ENCODE measurements around the gene SIGLEC8. TPM values are rescaled to one million over a fixed set of nuclear protein-coding genes. Genes with fewer than 3 reads are reported as not detected.

The SIGLEC8 gene
- 1 to 10 TPM in 1 of 4 donors, under 1 TPM in 1, not detected in 2; 0.27 to 1.3 TPM for total RNA-seq

- no peak for DNase-seq
- Histone ChIP-seq H3K9me3 (no peaks in the 10 kb centered on the region), H3K4me1 (no peaks in the 10 kb centered on the region), H3K27me3 (peaks cover 23% of the 10 kb centered on the region), H3K27ac (peak within 1 kb of the TSS in 2 of 4 donors; percentile 29 to 30), H3K36me3 (no peaks in the 10 kb centered on the region), H3K4me3 (no peak within 1 kb of the TSS)
- in situ Hi-C loops (cut with MboI; ENCODE audit: low pct_ligation_motif_present in 1 of 4, low pct_unique_long_range_greater_than_20kb in 1 of 4, low sequenced_read_pairs in 3 of 4): loop anchor here in 2 of 4 donors (25.0 kb wide), 2 partner anchors 204 to 329 kb away; partner anchors contain the start of gene FPR3 (in 1 of the 2)
- intact Hi-C loops (cut with DNase I; ENCODE audit: low total_unique reads): no loop called here
- 30 to 57% methylated on average over 2 to 10 of the region's 10 CpGs for WGBS, 2 donors (ENCODE audit: low coverage in 1 of 2)
- no peak for TF ChIP-seq POLR2A (IDR thresholded peaks at IDR 0.05)
- TF ChIP-seq CTCF (IDR thresholded peaks at IDR 0.05): no peak
- TF ChIP-seq EP300 (IDR thresholded peaks at IDR 0.05; ENCODE audit: low read depth): no peak
- TF ChIP-seq POLR2AphosphoS5 (IDR thresholded peaks at IDR 0.05): no peak
Measured at GRCh38 chr19:51458051-51458645, at the start of gene SIGLEC8. Gene SIGLEC8, minus strand, starts transcription at chr19:51458454. Its CDS starts 67 bp downstream, at chr19:51458387.

- intact Hi-C loops (cut with DNase I; ENCODE audit: low total_unique reads): no loop called here
- TF ChIP-seq EP300 (IDR thresholded peaks at IDR 0.05; ENCODE audit: low read depth): no peak
- TF ChIP-seq POLR2AphosphoS5 (IDR thresholded peaks at IDR 0.05): no peak
- no peak for TF ChIP-seq POLR2A (IDR thresholded peaks at IDR 0.05)
- no peak for TF ChIP-seq CTCF (IDR thresholded peaks at IDR 0.05)
- DNase-seq: no peak
- H3K4me3 ChIP-seq: no peak overlapping the region
- WGBS, 2 donors (ENCODE audit: low coverage in 1 of 2): 63 to 74% methylated on average over 6 of the region's 6 CpGs
- no peak overlapping the region for H3K27ac ChIP-seq
- no peaks in the 10 kb centered on the region for H3K36me3 ChIP-seq
- no peaks in the 10 kb centered on the region for H3K4me1 ChIP-seq
- H3K9me3 ChIP-seq: no peaks in the 10 kb centered on the region
- H3K27me3 ChIP-seq: no peaks in the 10 kb centered on the region
- in situ Hi-C loops (cut with MboI; ENCODE audit: low pct_ligation_motif_present in 1 of 4, low pct_unique_long_range_greater_than_20kb in 1 of 4, low sequenced_read_pairs in 3 of 4): no loop called here
Measured at GRCh38 chr19:51507640-51508058, 49.4 kb upstream of the SIGLEC8 start.

GRCh38 chr19:51507192-51507591, 48.9 kb upstream of the SIGLEC8 start:
- 33 to 52% methylated on average over 2 to 3 of the region's 3 CpGs for WGBS, 2 donors (ENCODE audit: low coverage in 1 of 2)
- Histone ChIP-seq H3K27ac (no peak overlapping the region), H3K9me3 (no peaks in the 10 kb centered on the region), H3K4me3 (no peak overlapping the region), H3K4me1 (no peaks in the 10 kb centered on the region), H3K27me3 (no peaks in the 10 kb centered on the region), H3K36me3 (no peaks in the 10 kb centered on the region)
- TF ChIP-seq CTCF (IDR thresholded peaks at IDR 0.05) (no peak), POLR2A (IDR thresholded peaks at IDR 0.05) (no peak), EP300 (IDR thresholded peaks at IDR 0.05; ENCODE audit: low read depth) (no peak), POLR2AphosphoS5 (IDR thresholded peaks at IDR 0.05) (no peak)
- no peak for DNase-seq
- intact Hi-C loops (cut with DNase I; ENCODE audit: low total_unique reads) (no loop called here), in situ Hi-C loops (cut with MboI; ENCODE audit: low pct_ligation_motif_present in 1 of 4, low pct_unique_long_range_greater_than_20kb in 1 of 4, low sequenced_read_pairs in 3 of 4) (no loop called here)

- H3K27ac ChIP-seq: no peak overlapping the region
- WGBS, 2 donors (ENCODE audit: low coverage in 1 of 2): 31 to 33% methylated on average over 3 of the region's 3 CpGs
- intact Hi-C loops (cut with DNase I; ENCODE audit: low total_unique reads): no loop called here
- in situ Hi-C loops (cut with MboI; ENCODE audit: low pct_ligation_motif_present in 1 of 4, low pct_unique_long_range_greater_than_20kb in 1 of 4, low sequenced_read_pairs in 3 of 4): no loop called here
- no peak for TF ChIP-seq POLR2A (IDR thresholded peaks at IDR 0.05)
- no peak for TF ChIP-seq CTCF (IDR thresholded peaks at IDR 0.05)
- no peak for TF ChIP-seq EP300 (IDR thresholded peaks at IDR 0.05; ENCODE audit: low read depth)
- TF ChIP-seq POLR2AphosphoS5 (IDR thresholded peaks at IDR 0.05): no peak
- H3K36me3 ChIP-seq: no peaks in the 10 kb centered on the region
- no peaks in the 10 kb centered on the region for H3K27me3 ChIP-seq
- DNase-seq: no peak
- no peak overlapping the region for H3K4me3 ChIP-seq
- no peaks in the 10 kb centered on the region for H3K9me3 ChIP-seq
- no peaks in the 10 kb centered on the region for H3K4me1 ChIP-seq
Measured at GRCh38 chr19:51505904-51506303, 47.6 kb upstream of the SIGLEC8 start.

Data from transverse colon (tissue), 4 donors.